ENCODE measurements around the gene LRCH3. TPM values are rescaled to one million over a fixed set of nuclear protein-coding genes. Genes with fewer than 3 reads are reported as not detected.

Gene LRCH3
- total RNA-seq, 4 donors from 2014 or later = 44.4 to 60.5 (median 51.5) TPM

- no peak for TF ChIP-seq CTCF (IDR thresholded peaks at IDR 0.05; ENCODE audit: low read depth)
Measured at GRCh38 chr3:197793247-197793646, 2.2 kb downstream of the LRCH3 start.

- TF ChIP-seq CTCF (IDR thresholded peaks at IDR 0.05; ENCODE audit: low read depth) = no peak
Measured at GRCh38 chr3:197794115-197794514, 3.1 kb downstream of the LRCH3 start.

GRCh38 chr3:197795200-197795599 is 4.1 kb downstream of the LRCH3 start:
- no peak for TF ChIP-seq CTCF (IDR thresholded peaks at IDR 0.05; ENCODE audit: low read depth)

- no peak for TF ChIP-seq CTCF (IDR thresholded peaks at IDR 0.05; ENCODE audit: low read depth)
Measured at GRCh38 chr3:197796087-197796486, 5.0 kb downstream of the LRCH3 start.

- no peak for TF ChIP-seq CTCF (IDR thresholded peaks at IDR 0.05; ENCODE audit: low read depth)
Measured at GRCh38 chr3:197798863-197799262, 7.8 kb downstream of the LRCH3 start.

- no peak for TF ChIP-seq CTCF (IDR thresholded peaks at IDR 0.05; ENCODE audit: low read depth)
Measured at GRCh38 chr3:197800379-197800778, 9.3 kb downstream of the LRCH3 start.

GRCh38 chr3:197801891-197802778 is 11.1 kb downstream of the LRCH3 start:
- TF ChIP-seq CTCF (IDR thresholded peaks at IDR 0.05; ENCODE audit: low read depth) = no peak

Measured in subcutaneous adipose tissue (tissue), 4 donors.